ENCODE results near the gene TRAF2. TPM values are rescaled to one million over a fixed set of nuclear protein-coding genes. Genes with fewer than 3 reads are reported as not detected.

The TRAF2 gene
- total and polyA plus RNA-seq, 9 of the 15 experiments (the other 6 are each of a cell fraction or from before 2014, with no cell fraction given), result 0.24 to 45.2 (median 18.0) TPM

- TF ChIP-seq TFAP4 (CRISPR knock-in tag; IDR thresholded peaks at IDR 0.05; ENCODE audit: borderline replicate concordance), result peak; percentile 46; the same call in 1 of the 2 replicates
- peak; percentile 87 for TF ChIP-seq CTBP1 (IDR thresholded peaks at IDR 0.05; ENCODE audit: borderline replicate concordance)
- TF ChIP-seq ZNF184 (CRISPR knock-in tag; IDR thresholded peaks at IDR 0.05), result no peak
- no peak; the same call in 1 of the 2 replicates for TF ChIP-seq ZBTB33 (CRISPR knock-in tag; IDR thresholded peaks at IDR 0.05)
- peak; percentile 82; the same call in 1 of the 2 replicates for TF ChIP-seq HOMEZ (CRISPR knock-in tag; IDR thresholded peaks at IDR 0.05)
- peak; percentile 89 for TF ChIP-seq CHD2 (IDR thresholded peaks at IDR 0.05; ENCODE audit: low read depth, low read length)
- 0 out of 2 replicates have a peak, but pooled peaks have one; percentile 15 for TF ChIP-seq FOSL1 (tag; conservative IDR thresholded peaks at IDR 0.05)
- TF ChIP-seq ZBTB11 (CRISPR knock-in tag; IDR thresholded peaks at IDR 0.05), result peak in 1 of 3 experiments; percentile 20; a peak in 1 of 6 replicates
- TF ChIP-seq SMAD4 (CRISPR knock-in tag; conservative IDR thresholded peaks at IDR 0.05), result peak; percentile 62; the same call in 1 of the 2 replicates
- TF ChIP-seq EWSR1 (IDR thresholded peaks at IDR 0.05; ENCODE audit: borderline replicate concordance, low read depth, partially characterized antibody), result no peak
- TF ChIP-seq, protein P1, sequence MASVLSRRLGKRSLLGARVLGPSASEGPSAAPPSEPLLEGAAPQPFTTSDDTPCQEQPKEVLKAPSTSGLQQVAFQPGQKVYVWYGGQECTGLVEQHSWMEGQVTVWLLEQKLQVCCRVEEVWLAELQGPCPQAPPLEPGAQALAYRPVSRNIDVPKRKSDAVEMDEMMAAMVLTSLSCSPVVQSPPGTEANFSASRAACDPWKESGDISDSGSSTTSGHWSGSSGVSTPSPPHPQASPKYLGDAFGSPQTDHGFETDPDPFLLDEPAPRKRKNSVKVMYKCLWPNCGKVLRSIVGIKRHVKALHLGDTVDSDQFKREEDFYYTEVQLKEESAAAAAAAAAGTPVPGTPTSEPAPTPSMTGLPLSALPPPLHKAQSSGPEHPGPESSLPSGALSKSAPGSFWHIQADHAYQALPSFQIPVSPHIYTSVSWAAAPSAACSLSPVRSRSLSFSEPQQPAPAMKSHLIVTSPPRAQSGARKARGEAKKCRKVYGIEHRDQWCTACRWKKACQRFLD (CRISPR knock-in tag; IDR thresholded peaks at IDR 0.05), result 0 out of 2 replicates have a peak, but pooled peaks have one; percentile 21
- TF ChIP-seq MEIS2 (IDR thresholded peaks at IDR 0.05; ENCODE audit: partially characterized antibody), result no peak
- peak; percentile 84 for TF ChIP-seq CBFA2T2 (conservative IDR thresholded peaks at IDR 0.05)
- peak; percentile 98 for TF ChIP-seq TOE1 (IDR thresholded peaks at IDR 0.05; ENCODE audit: borderline replicate concordance)
- TF ChIP-seq TOE1 (CRISPR knock-in tag; IDR thresholded peaks at IDR 0.05; ENCODE audit: borderline replicate concordance, low read depth), result no peak
Measured at GRCh38 chr9:136949817-136950655, 63.7 kb downstream of the TRAF2 start (continued).
